Bone marrow (tissue), 2 donors: ENCODE results near the gene HPS3.
A peak's percentile ranks its signal among the peaks of the same experiment; 100 is the strongest.

Experiments
- DNase-seq, 2 donors: peaks; one replicate each; lab custom pipeline; 2025; lab: John Stamatoyannopoulos, UW

Gene HPS3

GRCh38 chr3:149122721-149123578 is 6.5 kb upstream of the HPS3 start:
- peak in 1 of 2 donors; percentile 27 for DNase-seq

DNA sequence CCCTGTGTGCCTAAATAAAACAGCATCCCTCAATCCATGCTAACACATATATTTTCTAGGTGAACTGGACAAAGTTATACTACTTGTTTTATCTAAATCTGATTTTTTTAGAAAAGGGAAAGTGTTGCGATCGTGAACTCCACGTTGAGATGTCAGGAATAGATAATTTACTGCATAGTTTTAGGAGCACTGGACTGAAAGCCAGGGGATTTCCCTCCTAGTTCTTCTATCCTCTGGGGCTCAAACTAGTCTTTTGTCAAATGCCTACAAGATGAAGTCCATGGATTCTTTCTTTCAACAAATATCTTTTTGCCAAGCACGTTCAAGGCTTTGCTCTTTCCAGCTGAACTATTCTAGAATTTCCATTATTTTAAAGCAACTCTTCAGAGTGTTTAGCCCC is 617 bp upstream of the HPS3 start:
- DNase-seq, result no peak

- no peak for DNase-seq
These were observed 2.2 kb downstream of the HPS3 start for GRCh38 chr3:149131589-149131988.

GRCh38 chr3:149134575-149134974 is 5.1 kb downstream of the HPS3 start:
- no peak for DNase-seq

- no peak for DNase-seq
These were observed 13.2 kb downstream of the HPS3 start for GRCh38 chr3:149142682-149143081.

- no peak for DNase-seq
These were observed 15.9 kb downstream of the HPS3 start for GRCh38 chr3:149145356-149145755.

- DNase-seq, result peak in 1 of 2 donors; percentile 28
These were observed 16.5 kb downstream of the HPS3 start for GRCh38 chr3:149145974-149146373.

GRCh38 chr3:149150436-149150835 is 21.0 kb downstream of the HPS3 start:
- no peak for DNase-seq

DNA sequence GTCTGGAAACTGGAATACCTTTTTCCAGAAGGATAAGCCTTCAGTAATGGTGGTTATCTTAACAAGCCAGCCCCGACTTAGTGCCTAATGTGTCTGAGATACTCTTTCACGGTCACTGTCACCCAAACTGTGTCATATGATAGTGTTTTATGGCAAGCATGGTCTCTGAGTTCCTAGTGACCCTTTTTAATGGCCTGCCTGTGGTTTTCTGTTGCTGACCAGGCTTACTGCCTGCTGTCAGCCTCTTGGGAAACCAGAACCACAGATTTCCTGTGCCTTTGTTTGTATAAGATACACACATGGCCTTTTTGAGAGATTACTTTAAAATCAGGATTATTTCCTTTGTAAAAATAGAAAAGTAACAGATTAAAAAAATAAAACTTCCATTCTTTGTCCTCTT is 22.4 kb downstream of the HPS3 start:
- DNase-seq, result no peak

DNA sequence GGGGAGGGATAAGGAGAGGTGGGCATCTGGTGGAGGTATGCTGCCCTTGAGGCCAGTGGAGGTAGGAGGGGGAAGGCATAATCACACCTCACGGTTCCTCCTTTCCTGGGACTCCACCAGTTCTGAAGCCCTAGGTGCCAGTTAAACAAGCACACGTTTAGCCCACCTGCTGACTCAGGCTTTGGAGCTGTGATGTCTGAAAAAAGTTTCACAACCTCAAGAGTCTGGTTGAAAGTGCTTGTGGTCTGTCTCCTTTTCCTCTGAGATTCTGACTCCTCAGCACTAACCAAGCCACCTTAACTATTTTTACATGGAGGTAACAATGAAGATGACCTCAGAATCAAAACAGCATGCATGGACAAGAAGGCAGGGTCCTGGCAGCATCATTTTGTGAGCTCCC is 23.0 kb downstream of the HPS3 start:
- DNase-seq, result no peak

- no peak for DNase-seq
These were observed 24.0 kb downstream of the HPS3 start for GRCh38 chr3:149153402-149153801.

GRCh38 chr3:149160754-149161300 is 31.4 kb downstream of the HPS3 start:
- DNase-seq, result no peak

DNA sequence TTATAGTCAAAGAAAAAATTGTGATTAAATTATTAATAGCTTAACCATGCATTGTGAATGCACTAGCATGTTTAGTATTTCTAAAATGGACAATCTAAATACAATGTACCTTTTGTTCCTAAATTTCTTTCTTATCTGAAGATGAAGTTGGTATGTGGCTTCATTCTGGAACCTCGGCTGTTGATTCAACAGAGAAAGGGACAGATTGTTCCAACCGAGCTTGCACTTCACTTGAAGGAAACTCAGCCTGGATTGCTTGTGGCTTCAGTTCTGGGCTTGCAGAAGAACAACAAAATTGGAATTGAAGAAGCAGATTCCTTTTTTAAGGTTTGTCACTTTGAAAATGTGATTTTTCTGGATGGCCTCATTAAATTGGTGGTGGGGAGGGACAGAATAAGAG is 32.6 kb downstream of the HPS3 start:
- no peak for DNase-seq

DNA sequence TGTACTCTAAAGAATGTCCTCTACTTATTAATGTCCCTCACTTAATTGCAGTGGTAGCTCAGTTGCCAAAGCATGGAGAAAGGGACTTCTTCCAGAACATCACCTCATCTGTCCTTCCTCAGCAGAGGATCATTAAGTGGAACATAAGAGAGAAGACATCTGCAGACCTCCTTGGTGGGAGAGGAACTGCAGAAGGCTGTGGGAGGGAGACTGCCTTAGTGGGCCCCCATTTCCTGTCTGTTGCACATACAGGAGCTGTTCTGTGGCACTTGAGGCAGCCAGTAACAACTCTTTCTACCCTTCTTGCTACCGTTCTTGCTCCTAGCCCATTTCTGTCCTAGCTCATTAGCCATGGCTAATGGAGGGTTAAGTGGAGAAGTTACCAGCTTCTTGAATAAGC is 33.6 kb downstream of the HPS3 start:
- peak in 1 of 2 donors; percentile 46 for DNase-seq

- DNase-seq, result no peak
These were observed 38.5 kb downstream of the HPS3 start for GRCh38 chr3:149167898-149168297.

GRCh38 chr3:149170672-149171071 is 41.2 kb downstream of the HPS3 start:
- no peak for DNase-seq

DNA sequence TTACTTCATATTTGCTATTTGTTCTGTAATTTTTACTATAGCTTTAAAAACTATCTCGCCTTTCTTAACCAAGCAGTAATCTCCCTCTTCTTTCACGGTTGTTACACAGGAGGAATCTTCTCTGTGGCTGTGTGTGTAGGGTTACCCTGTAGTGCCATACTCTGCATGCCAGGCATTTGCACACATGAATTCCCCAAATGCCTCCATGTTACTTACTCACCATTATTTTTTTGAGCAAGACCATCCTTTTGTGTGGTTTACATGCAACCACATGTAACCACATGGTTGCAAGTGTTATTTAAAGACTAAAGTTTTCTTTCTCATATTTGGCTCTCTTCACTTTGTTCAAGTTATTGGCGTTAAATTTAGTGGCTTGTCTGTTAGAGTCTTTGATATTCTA is 45.5 kb downstream of the HPS3 start:
- no peak for DNase-seq

DNA sequence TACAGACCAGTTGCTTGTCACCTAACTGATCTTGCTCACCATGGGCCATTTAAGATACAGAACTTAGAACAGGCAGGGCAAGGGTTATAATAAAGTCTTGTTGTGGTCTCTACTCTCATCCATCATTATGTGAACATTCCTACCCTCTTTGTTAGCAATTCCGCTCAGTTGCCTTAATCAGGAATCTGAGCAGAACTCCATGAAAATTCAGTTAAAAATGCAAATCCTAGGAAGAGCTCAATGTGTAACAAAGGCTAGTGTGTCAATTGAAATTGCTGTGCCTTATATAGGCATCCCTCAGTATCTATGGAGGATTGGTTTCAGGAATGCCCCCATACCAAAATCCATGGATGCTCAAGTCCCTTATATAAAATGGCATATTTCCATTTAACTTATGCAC is 47.7 kb downstream of the HPS3 start:
- DNase-seq, result no peak

DNA sequence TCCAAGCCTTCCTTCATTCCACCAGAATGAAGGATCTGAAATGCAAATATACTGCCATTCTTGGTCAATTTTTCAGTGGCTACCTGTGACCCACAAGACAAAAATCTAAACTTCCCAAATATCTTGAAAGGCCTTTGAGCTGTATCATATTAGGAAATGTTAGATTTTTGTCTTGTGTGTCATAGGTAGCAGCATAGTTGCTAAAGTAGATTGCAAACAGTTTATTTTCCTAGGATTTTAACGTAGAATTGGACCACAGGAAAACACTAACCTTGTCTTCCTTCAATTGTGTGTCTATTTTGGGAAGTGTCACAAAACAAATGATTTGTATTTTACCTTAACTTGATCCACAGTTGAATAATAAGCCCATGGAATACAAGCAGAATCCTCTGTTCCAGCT is 49.8 kb downstream of the HPS3 start:
- no peak for DNase-seq

- DNase-seq, result no peak
These were observed 50.7 kb downstream of the HPS3 start for GRCh38 chr3:149180057-149180573.

- no peak for DNase-seq
These were observed 51.7 kb downstream of the HPS3 start for GRCh38 chr3:149181182-149181581.

GRCh38 chr3:149186219-149186618 is 56.8 kb downstream of the HPS3 start:
- no peak for DNase-seq

GRCh38 chr3:149186721-149187120 is 57.3 kb downstream of the HPS3 start:
- no peak for DNase-seq

DNA sequence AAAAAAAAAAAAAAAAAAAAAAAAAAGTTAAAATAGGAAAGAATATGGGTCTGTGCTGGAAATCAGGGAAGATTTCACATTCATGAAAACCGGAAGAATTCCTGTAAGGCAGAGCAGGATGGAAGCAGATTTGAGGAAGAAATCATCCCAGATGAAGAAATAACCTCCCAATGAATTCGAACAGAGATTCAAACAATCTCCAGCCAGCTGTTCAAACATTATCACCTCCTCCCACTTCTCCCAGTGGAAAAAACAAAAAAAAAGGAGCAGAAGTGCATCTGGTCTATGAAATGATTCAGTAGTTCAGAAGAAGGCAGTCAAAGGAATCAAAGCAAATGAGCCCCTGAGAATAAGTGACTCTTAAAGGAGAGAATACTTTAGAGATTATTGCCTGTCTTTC is 59.1 kb downstream of the HPS3 start:
- DNase-seq, result no peak
